Thyroid gland (tissue), 4 donors: ENCODE results near the gene CAV3.

Experiments
- POLR2A ChIP-seq, 2 donors: fragments of 450-650 bp; IDR thresholded peaks; one replicate each; pipeline ENCODE4 v1.6.1; 2017; ENCODE audit warnings: antibody characterized with exemption in 2 of 2, mild to moderate bottlenecking in 2 of 2, moderate library complexity in 1 of 2
- TF ChIP-seq, protein P1 (sequence below), 6 experiments: fragments of 200-600 bp in 3 of 6; fragments of 450-650 bp in 3 of 6; sonication (generic) in 3 of 6; IDR thresholded peaks; one replicate each; pipeline ENCODE4 v1.5.1; 2016 to 2019; ENCODE audit warnings: antibody characterized with exemption in 6 of 6, mild to moderate bottlenecking in 2 of 6, inconsistent platforms in 1 of 6, moderate library complexity in 1 of 6

DNA sequence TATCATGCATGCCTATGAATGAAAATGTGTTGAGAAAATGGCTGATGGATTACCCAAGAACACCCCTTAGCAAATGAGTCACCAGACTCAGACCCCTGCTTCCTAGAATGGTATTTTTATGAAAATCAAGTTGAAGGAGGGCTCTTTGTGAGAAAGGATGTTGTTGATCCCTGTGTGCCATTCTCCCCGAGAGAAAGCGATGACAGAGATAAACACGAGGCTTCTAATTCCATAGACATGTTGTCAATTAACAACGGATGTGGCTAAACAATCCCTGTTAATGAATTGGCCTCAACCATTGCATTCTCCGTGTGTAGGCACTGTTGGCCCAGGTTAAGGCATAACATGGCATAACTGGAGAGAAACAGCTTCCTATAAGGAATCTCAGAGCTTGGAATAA, 41.6 kb downstream of the CAV3 start:
- TF ChIP-seq POLR2A (IDR thresholded peaks at IDR 0.05) = no peak
- TF ChIP-seq, protein P1, sequence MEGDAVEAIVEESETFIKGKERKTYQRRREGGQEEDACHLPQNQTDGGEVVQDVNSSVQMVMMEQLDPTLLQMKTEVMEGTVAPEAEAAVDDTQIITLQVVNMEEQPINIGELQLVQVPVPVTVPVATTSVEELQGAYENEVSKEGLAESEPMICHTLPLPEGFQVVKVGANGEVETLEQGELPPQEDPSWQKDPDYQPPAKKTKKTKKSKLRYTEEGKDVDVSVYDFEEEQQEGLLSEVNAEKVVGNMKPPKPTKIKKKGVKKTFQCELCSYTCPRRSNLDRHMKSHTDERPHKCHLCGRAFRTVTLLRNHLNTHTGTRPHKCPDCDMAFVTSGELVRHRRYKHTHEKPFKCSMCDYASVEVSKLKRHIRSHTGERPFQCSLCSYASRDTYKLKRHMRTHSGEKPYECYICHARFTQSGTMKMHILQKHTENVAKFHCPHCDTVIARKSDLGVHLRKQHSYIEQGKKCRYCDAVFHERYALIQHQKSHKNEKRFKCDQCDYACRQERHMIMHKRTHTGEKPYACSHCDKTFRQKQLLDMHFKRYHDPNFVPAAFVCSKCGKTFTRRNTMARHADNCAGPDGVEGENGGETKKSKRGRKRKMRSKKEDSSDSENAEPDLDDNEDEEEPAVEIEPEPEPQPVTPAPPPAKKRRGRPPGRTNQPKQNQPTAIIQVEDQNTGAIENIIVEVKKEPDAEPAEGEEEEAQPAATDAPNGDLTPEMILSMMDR (IDR thresholded peaks at IDR 0.05) = no peak
